A549 (cell line): Measurements from ENCODE around the gene HOOK1. TPM values are rescaled to one million over a fixed set of nuclear protein-coding genes. Genes with fewer than 3 reads are reported as not detected.
"Not testable (repeated sequence)": the region's sequence is repeated elsewhere in the genome, so short reads cannot be mapped to it uniquely, and the experiment has no call there.

Source experiments
- ATAC-seq, 2 experiments: fragments of 200-7000 bp in 1 of 2; fragments of >200 bp in 1 of 2; cut with Nextera tagmentation in 1 of 2; cut with Tn5 transposase in 1 of 2; 3 replicates each; pipeline versions ENCODE4 v1.8.0 to v1.9.1; 2018 to 2020; ENCODE audit warnings: mild to moderate bottlenecking in 1 of 2, moderate library complexity in 1 of 2
- CTCF ChIA-PET: fragments of 300-600 bp; sonication (Branson Sonifier 250); formaldehyde crosslinking; extraction: SDS; loops from one replicate; lab custom pipeline; 2021; ENCODE audit warnings: antibody characterized with exemption, inconsistent platforms; lab: Yijun Ruan, JAX
- POLR2A ChIA-PET: fragments of 350-600 bp; formaldehyde crosslinking; extraction: SDS; loops from one replicate; lab custom pipeline; 2021; ENCODE audit warnings: antibody characterized with exemption, inconsistent platforms; lab: Yijun Ruan, JAX
- DNase-seq, 2 experiments: peaks; one replicate each; pipeline versions ENCODE4 v3.0.0 to v3.0.0-alpha.2; 2011 to 2016; ENCODE audit warnings: low read depth in 1 of 2, low spot score in 1 of 2
- FAIRE-seq: peaks from 2 replicates; lab custom pipeline; 2011; peaks lifted over from hg19 to GRCh38; lab: Jason Lieb, UNC
- H3K27ac ChIP-seq, 2 experiments: fragments of >200 bp; sonication (Bioruptor Twin); formaldehyde crosslinking; 3 replicates each; pipeline ENCODE4 v1.5.1; 2016 to 2017
- H3K4me1 ChIP-seq: fragments of >200 bp; sonication (Bioruptor Twin); formaldehyde crosslinking; 3 replicates; pipeline ENCODE4 v1.6.1; 2016
- H3K4me2 ChIP-seq: fragments of >200 bp; sonication (Bioruptor Twin); formaldehyde crosslinking; 3 replicates; pipeline ENCODE4 v1.6.1; 2016
- H3K4me3 ChIP-seq: fragments of >200 bp; sonication (Bioruptor Twin); formaldehyde crosslinking; 3 replicates; pipeline ENCODE4 v1.5.1; 2016
- H3K9me3 ChIP-seq: fragments of >200 bp; sonication (Bioruptor Twin); formaldehyde crosslinking; 3 replicates; pipeline ENCODE4 v1.6.1; 2016
- BHLHE40 ChIP-seq: IDR thresholded peaks from 2 replicates; pipeline ENCODE4 v1.6.1; 2012; ENCODE audit warnings: low read depth, low read length, inconsistent platforms
- CBX8 ChIP-seq: fragments of 200-600 bp; sonication (generic); IDR thresholded peaks from 2 replicates; pipeline ENCODE4 v1.6.1; 2016
- CEBPB ChIP-seq, 2 experiments: fragments of >200 bp in 1 of 2; sonication (Bioruptor Twin) in 1 of 2; formaldehyde crosslinking in 1 of 2; IDR thresholded peaks; 2 replicates each; pipeline ENCODE4 v1.6.1; 2012 to 2016
- CHD2 ChIP-seq: fragments of 150-350 bp; IDR thresholded peaks from 2 replicates; pipeline ENCODE4 v1.6.1; 2014; ENCODE audit warnings: low read length; ENCODE audit not compliant: partially characterized antibody
- CHD4 ChIP-seq: fragments of 200-600 bp; sonication (generic); IDR thresholded peaks from 2 replicates; pipeline ENCODE4 v1.6.1; 2016; ENCODE audit warnings: antibody characterized with exemption, mild to moderate bottlenecking, borderline replicate concordance
- EP300 ChIP-seq, 2 experiments: fragments of >200 bp; sonication (Bioruptor Twin); formaldehyde crosslinking; IDR thresholded peaks; 2 replicates in 1 of 2; 3 replicates in 1 of 2; pipeline ENCODE4 v1.6.1; 2016 to 2017
- ESRRA ChIP-seq: fragments of 150-350 bp; IDR thresholded peaks from 2 replicates; pipeline ENCODE4 v1.6.1; 2014; ENCODE audit warnings: mild to moderate bottlenecking, low read length, borderline replicate concordance
- FOXS1 ChIP-seq: fragments of 250-450 bp; sonication (Bioruptor Pico); IDR thresholded peaks from 2 replicates; pipeline ENCODE4 v1.5.0; 2020; ENCODE audit warnings: mild to moderate bottlenecking, moderate library complexity
- HOXB13 ChIP-seq: fragments of 250-450 bp; sonication (Bioruptor Pico); IDR thresholded peaks from 2 replicates; pipeline ENCODE4 v1.5.0; 2020; ENCODE audit warnings: low read depth, mild to moderate bottlenecking, moderate library complexity
- HOXB5 ChIP-seq: fragments of 250-450 bp; sonication (Bioruptor Pico); IDR thresholded peaks from 2 replicates; pipeline ENCODE4 v1.5.0; 2020; ENCODE audit warnings: mild to moderate bottlenecking, moderate library complexity
- JUNB ChIP-seq: fragments of >200 bp; sonication (Bioruptor Twin); formaldehyde crosslinking; IDR thresholded peaks from 2 replicates; pipeline ENCODE4 v1.6.1; 2016
- MYC ChIP-seq: IDR thresholded peaks from 2 replicates; pipeline ENCODE4 v1.6.1; 2012; ENCODE audit warnings: mild to moderate bottlenecking, inconsistent platforms, low read length, improper control_type of control experiment, borderline replicate concordance
- NPAS2 ChIP-seq: fragments of 250-450 bp; sonication (Bioruptor Pico); IDR thresholded peaks from 2 replicates; pipeline ENCODE4 v1.8.0; 2022; ENCODE audit warnings: mild to moderate bottlenecking, moderate library complexity, borderline replicate concordance
- POLR2A ChIP-seq: IDR thresholded peaks from 2 replicates; pipeline ENCODE4 v1.6.1; 2012; ENCODE audit warnings: mild to moderate bottlenecking, low read length
- POLR2AphosphoS2 ChIP-seq: conservative IDR thresholded peaks from 2 replicates; pipeline ENCODE4 v1.6.1; 2012; ENCODE audit warnings: low read length, improper control_type of control experiment, inconsistent platforms
- RNF2 ChIP-seq: fragments of 200-600 bp; sonication (generic); IDR thresholded peaks from 2 replicates; pipeline ENCODE4 v1.6.1; 2016; ENCODE audit warnings: low read depth, mild to moderate bottlenecking, antibody characterized with exemption, moderate library complexity, borderline replicate concordance
- ZC3H11A ChIP-seq: fragments of 450-650 bp; IDR thresholded peaks from 2 replicates; pipeline ENCODE4 v1.6.1; 2014; ENCODE audit warnings: antibody characterized with exemption, mild to moderate bottlenecking
- ZFP36 ChIP-seq: fragments of 450-650 bp; IDR thresholded peaks from 2 replicates; pipeline ENCODE4 v1.6.1; 2014; ENCODE audit warnings: borderline replicate concordance; ENCODE audit not compliant: partially characterized antibody
- WGBS: methylation state at CpG from one replicate; pipeline ENCODE4 v1.1.6; 2017; ENCODE audit errors: missing lambda C conversion rate; 5-methylcytosine and 5-hydroxymethylcytosine counted together
- polyA plus RNA-seq, 4 experiments: library from polyadenylated mRNA; depleted of rRNA in 3 of 4; stranded (reverse); fragments of >200 nt; fragmentation: RNase III in 1 of 4; extraction: RNeasy Plus Mini Kit Qiagen cat#74134 plus additional on column Dnase treatment in 1 of 4; gene quantifications; 2 replicates in 3 of 4; 3 replicates in 1 of 4; pipeline ENCODE4 v1.2.3, GENCODE V29; 2011 to 2017
- TF ChIP-seq, protein P1 (sequence below): fragments of 250-450 bp; sonication (Bioruptor Pico); IDR thresholded peaks from 2 replicates; pipeline ENCODE4 v1.5.0; 2020; ENCODE audit warnings: low read depth, mild to moderate bottlenecking, moderate library complexity
- TF ChIP-seq, protein P2 (sequence below): fragments of 250-450 bp; sonication (Bioruptor Pico); IDR thresholded peaks from 2 replicates; pipeline ENCODE4 v1.5.0; 2021; ENCODE audit warnings: mild to moderate bottlenecking, moderate library complexity, borderline replicate concordance
- TF ChIP-seq, protein P3 (sequence below): fragments of 450-650 bp; IDR thresholded peaks from 2 replicates; pipeline ENCODE4 v1.6.1; 2014; ENCODE audit warnings: antibody characterized with exemption

The HOOK1 gene
- polyA plus RNA-seq, 2 of the 4 experiments (the other 2 are of a cell fraction), result 0.46 to 1.3 TPM

DNA sequence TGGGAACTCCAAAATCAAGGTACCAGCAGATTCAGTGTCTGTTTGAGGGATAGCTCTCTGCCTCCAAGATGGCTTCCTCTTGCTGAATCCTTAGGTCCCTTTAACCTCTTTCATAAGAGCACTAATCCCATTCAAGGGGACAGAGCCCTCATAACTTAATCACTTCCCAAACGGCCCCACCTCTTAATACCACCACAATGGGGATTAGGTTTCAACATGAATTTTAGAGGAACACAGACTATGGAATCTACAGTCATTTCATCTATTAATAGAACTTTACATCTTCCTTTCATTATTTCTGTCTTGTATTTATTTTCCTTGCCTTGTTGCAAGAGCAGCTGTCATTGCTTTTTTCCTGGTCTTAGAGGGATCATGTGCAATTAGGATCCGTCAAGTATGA is 30.3 kb downstream of the HOOK1 start:
- no peak for DNase-seq
- CTCF ChIA-PET, result no interaction called here
- FAIRE-seq, result no peak
- H3K27ac ChIP-seq, result no peak overlapping the region
- no peak overlapping the region for H3K4me3 ChIP-seq
- no peak for TF ChIP-seq POLR2AphosphoS2
- TF ChIP-seq, all 56 proteins: peak for 0
- Histone ChIP-seq H3K4me2 (no peak overlapping the region), H3K4me1 (no peaks in the 10 kb centered on the region), H3K9me3 (no peaks in the 10 kb centered on the region)
- ATAC-seq, result no peak
- WGBS, result 45% methylated on average over 2 of the region's 2 CpGs
- POLR2A ChIA-PET, result no interaction called here

DNA sequence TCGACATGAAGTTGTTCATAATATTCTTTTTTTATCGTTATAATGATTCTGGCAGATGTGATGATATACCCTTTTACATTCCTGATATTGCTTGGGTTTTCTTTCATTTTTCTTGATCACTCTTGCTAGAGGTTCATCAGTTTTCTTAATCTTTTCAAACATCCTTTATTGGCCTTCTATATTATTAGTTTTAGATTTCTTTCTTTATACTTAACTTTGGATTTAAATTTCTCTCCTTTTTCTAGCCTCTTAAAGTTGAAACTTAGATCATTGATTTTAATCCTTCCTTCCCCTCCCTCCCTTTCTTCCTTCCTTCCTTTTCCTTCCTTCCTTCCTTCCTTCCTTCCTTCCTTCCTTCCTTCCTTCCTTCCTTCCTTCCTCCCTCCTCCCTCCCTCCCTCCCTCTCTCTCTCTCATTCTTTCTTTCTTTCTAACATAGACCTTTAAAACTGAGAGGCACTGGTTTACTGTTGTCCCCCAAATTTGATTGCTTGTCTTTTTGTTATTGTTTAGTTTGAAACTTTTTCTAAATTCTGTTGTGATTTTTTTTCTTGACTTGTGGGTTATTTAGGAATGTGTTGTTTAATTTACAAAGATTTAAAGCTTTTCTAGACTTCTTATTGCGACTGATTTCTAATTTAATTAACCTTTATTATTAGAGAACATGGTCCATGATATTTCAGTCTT is 31.6 kb downstream of the HOOK1 start:
- DNase-seq (no peak), ATAC-seq (no peak)
- no peaks in the 10 kb centered on the region for H3K9me3 ChIP-seq
- no peak for TF ChIP-seq POLR2A
- TF ChIP-seq ESRRA, result no peak
- TF ChIP-seq, protein P1, sequence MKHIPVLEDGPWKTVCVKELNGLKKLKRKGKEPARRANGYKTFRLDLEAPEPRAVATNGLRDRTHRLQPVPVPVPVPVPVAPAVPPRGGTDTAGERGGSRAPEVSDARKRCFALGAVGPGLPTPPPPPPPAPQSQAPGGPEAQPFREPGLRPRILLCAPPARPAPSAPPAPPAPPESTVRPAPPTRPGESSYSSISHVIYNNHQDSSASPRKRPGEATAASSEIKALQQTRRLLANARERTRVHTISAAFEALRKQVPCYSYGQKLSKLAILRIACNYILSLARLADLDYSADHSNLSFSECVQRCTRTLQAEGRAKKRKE (CRISPR knock-in tag), result no peak
- no peak for TF ChIP-seq EP300 (IDR thresholded peaks at IDR 0.05)
- no peak for TF ChIP-seq CHD2
- no peak for TF ChIP-seq CHD4
- TF ChIP-seq, protein P2, sequence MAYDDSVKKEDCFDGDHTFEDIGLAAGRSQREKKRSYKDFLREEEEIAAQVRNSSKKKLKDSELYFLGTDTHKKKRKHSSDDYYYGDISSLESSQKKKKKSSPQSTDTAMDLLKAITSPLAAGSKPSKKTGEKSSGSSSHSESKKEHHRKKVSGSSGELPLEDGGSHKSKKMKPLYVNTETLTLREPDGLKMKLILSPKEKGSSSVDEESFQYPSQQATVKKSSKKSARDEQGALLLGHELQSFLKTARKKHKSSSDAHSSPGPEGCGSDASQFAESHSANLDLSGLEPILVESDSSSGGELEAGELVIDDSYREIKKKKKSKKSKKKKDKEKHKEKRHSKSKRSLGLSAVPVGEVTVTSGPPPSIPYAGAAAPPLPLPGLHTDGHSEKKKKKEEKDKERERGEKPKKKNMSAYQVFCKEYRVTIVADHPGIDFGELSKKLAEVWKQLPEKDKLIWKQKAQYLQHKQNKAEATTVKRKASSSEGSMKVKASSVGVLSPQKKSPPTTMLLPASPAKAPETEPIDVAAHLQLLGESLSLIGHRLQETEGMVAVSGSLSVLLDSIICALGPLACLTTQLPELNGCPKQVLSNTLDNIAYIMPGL (CRISPR knock-in tag), result no peak
- TF ChIP-seq HOXB13, result no peak
- no peak for TF ChIP-seq FOXS1
- no peak for TF ChIP-seq ZC3H11A
- no peak for TF ChIP-seq CEBPB (IDR thresholded peaks at IDR 0.05)
- TF ChIP-seq, all 56 proteins: peak for 0
- Histone ChIP-seq H3K4me2 (no peak overlapping the region), H3K4me3 (no peak overlapping the region), H3K4me1 (no peaks in the 10 kb centered on the region), H3K27ac (no peak overlapping the region)
- no peak for FAIRE-seq
- WGBS, result 60% methylated on average over 3 of the region's 3 CpGs
- ChIA-PET POLR2A (no interaction called here), CTCF (no interaction called here)

DNA sequence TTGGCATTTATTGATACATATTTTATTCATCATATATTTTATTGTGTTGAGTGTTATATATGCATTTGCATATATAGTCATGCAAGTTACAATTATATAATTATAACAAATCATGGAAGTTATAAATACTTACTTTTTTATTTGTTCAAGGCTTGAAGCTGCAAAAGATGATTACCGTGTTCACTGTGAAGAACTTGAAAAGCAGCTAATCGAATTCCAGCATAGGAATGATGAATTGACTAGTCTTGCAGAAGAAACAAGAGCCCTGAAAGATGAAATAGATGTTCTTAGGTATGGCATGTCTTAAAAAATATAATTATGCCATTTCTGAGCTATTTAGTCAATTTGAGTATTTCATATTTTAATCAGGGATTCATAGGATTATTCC is 32.1 kb downstream of the HOOK1 start:
- Histone ChIP-seq H3K4me2 (no peak overlapping the region), H3K9me3 (no peaks in the 10 kb centered on the region)
- no peak for FAIRE-seq
- TF ChIP-seq HOXB5 (CRISPR knock-in tag) (no peak), CBX8 (no peak), BHLHE40 (no peak), ZFP36 (no peak)
- TF ChIP-seq, all 56 proteins: peak for 0
- WGBS, result 50% methylated on average over 2 of the region's 2 CpGs
- Histone ChIP-seq H3K4me3 (no peak overlapping the region), H3K27ac (no peak overlapping the region), H3K4me1 (no peaks in the 10 kb centered on the region)
- ATAC-seq (no peak), DNase-seq (no peak)
- POLR2A ChIA-PET, result no interaction called here
- CTCF ChIA-PET, result no interaction called here

DNA sequence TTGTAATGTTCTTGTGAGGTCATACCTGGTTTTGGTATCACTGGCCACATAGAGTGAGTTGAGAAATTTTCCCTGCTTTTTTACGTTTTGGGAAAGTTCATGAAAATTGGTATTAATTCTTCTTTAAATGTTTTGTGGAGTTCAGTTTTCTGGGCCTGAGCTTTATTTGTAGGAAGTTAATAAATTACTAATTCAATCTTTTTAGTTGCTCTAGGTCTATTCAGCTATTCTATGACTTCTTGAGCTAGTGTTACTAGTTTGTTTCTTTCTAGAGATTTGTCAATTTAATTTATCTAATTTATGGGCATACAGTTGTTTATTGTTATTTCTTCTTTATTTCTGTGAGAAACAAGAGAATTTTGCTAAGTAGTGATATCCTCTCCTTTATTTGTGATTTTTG is 37.4 kb downstream of the HOOK1 start:
- WGBS, result 59% methylated on average over 1 of the region's 1 CpG
- TF ChIP-seq NPAS2 (CRISPR knock-in tag) (no peak), RNF2 (no peak), MYC (no peak), ZFP36 (no peak), JUNB (no peak), POLR2A (no peak)
- TF ChIP-seq, protein P3, sequence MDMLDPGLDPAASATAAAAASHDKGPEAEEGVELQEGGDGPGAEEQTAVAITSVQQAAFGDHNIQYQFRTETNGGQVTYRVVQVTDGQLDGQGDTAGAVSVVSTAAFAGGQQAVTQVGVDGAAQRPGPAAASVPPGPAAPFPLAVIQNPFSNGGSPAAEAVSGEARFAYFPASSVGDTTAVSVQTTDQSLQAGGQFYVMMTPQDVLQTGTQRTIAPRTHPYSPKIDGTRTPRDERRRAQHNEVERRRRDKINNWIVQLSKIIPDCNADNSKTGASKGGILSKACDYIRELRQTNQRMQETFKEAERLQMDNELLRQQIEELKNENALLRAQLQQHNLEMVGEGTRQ, result no peak
- H3K9me3 ChIP-seq, result no peaks in the 10 kb centered on the region
- FAIRE-seq, result no peak
- no peak for DNase-seq
- H3K4me1 ChIP-seq, result no peaks in the 10 kb centered on the region
- H3K4me2 ChIP-seq, result no peak overlapping the region
- H3K27ac ChIP-seq, result no peak overlapping the region
- ChIA-PET CTCF (no interaction called here), POLR2A (no interaction called here)
- no peak overlapping the region for H3K4me3 ChIP-seq
- ATAC-seq, result no peak

DNA sequence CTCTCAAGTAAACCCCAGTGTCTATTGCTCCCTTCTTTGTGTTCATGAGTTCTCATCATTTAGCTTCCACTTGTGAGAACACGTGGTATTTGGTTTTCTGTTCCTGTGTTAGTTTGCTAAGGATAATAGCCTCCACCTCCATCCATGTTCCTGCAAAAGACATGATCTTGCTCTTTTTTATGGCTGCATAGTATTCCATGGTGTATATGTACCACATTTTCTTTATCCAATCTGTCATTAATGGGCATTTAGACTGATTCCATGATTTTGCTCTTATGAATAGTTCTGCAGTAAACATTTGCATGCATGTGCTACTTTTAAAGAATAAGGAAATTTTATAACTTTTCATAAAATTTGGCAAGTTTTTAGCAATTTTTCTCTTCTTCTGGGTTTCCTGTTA is 40.5 kb downstream of the HOOK1 start:
- POLR2A ChIA-PET, CTCF ChIA-PET, H3K4me1 ChIP-seq, H3K9me3 ChIP-seq, ATAC-seq, H3K4me2 ChIP-seq, H3K27ac ChIP-seq, FAIRE-seq, H3K4me3 ChIP-seq, DNase-seq: not testable (repeated sequence)
- WGBS, result 50% methylated on average over 1 of the region's 1 CpG
